CD4-positive, alpha-beta memory T cell (primary cell): Measurements from ENCODE around the gene CCDC57. TPM values are rescaled to one million over a fixed set of nuclear protein-coding genes. Genes with fewer than 3 reads are reported as not detected.
A peak's percentile ranks its signal among the peaks of the same experiment; 100 is the strongest.

Experiments used
- CTCF ChIA-PET: fragments of 350-600 bp; sonication (Branson Sonifier 250); formaldehyde crosslinking; loops from one replicate; lab custom pipeline; 2021; ENCODE audit warnings: inconsistent platforms; ENCODE audit not compliant: partially characterized antibody; lab: Charles Lee
- POLR2A ChIA-PET: fragments of 350-600 bp; sonication (Branson Sonifier 250); formaldehyde crosslinking; loops from one replicate; lab custom pipeline; 2021; ENCODE audit not compliant: partially characterized antibody; lab: Charles Lee
- DNase-seq, 5 donors: peaks; one replicate each; pipeline versions ENCODE4 v3.0.0 to v3.0.0-alpha.2; 2020 to 2022; ENCODE audit warnings: mixed read lengths in 1 of 5
- H3K27ac ChIP-seq: one replicate; pipeline ENCODE4 v1.7.0; 2013; ENCODE audit warnings: low read depth, low read length
- H3K27me3 ChIP-seq: 2 replicates; pipeline ENCODE4 v1.7.0; 2013; ENCODE audit warnings: mild to moderate bottlenecking, low read length, moderate library complexity; ENCODE audit not compliant: insufficient read depth
- H3K36me3 ChIP-seq: 2 replicates; pipeline ENCODE4 v1.7.0; 2013; ENCODE audit warnings: mild to moderate bottlenecking, low read length, moderate library complexity; ENCODE audit not compliant: insufficient read depth
- H3K4me1 ChIP-seq: 2 replicates; pipeline ENCODE4 v1.7.0; 2013; ENCODE audit warnings: mild to moderate bottlenecking, low read length, moderate library complexity; ENCODE audit not compliant: insufficient read depth
- H3K4me3 ChIP-seq, 2 donors: one replicate each; pipeline ENCODE4 v1.7.0; 2013; ENCODE audit warnings: low read length in 2 of 2, mild to moderate bottlenecking in 1 of 2
- H3K9me3 ChIP-seq, 2 donors: one replicate each; pipeline ENCODE4 v1.7.0; 2013; ENCODE audit warnings: low read length in 2 of 2, control low read depth in 1 of 2; ENCODE audit not compliant: control insufficient read depth in 1 of 2
- H3K27ac Mint-ChIP-seq, 7 donors: one replicate each; pipeline ENCODE4 v1.8.0; 2020 to 2021; ENCODE audit warnings: mixed read lengths in 7 of 7, mild to moderate bottlenecking in 6 of 7, inconsistent platforms in 3 of 7, moderate library complexity in 3 of 7
- H3K27me3 Mint-ChIP-seq, 2 donors: one replicate each; pipeline ENCODE4 v1.8.0; 2020 to 2021; ENCODE audit warnings: mixed read lengths in 2 of 2
- H3K36me3 Mint-ChIP-seq, 2 donors: one replicate each; pipeline ENCODE4 v1.8.0; 2020 to 2021; ENCODE audit warnings: mixed read lengths in 2 of 2, inconsistent platforms in 1 of 2, mild to moderate bottlenecking in 1 of 2
- H3K4me1 Mint-ChIP-seq, 4 donors: one replicate each; pipeline ENCODE4 v1.8.0; 2020 to 2021; ENCODE audit warnings: mixed read lengths in 4 of 4, mild to moderate bottlenecking in 1 of 4
- H3K4me3 Mint-ChIP-seq, 8 donors: one replicate each; pipeline ENCODE4 v1.8.0; 2020 to 2021; ENCODE audit warnings: mixed read lengths in 8 of 8, mild to moderate bottlenecking in 7 of 8, moderate library complexity in 6 of 8, inconsistent platforms in 3 of 8
- H3K9me3 Mint-ChIP-seq, 8 donors: one replicate each; pipeline ENCODE4 v1.8.0; 2020 to 2021; ENCODE audit warnings: mixed read lengths in 8 of 8, mild to moderate bottlenecking in 5 of 8, inconsistent platforms in 3 of 8, moderate library complexity in 1 of 8
- intact Hi-C: fragments of 100-400 bp; cut with micrococcal nuclease; formaldehyde crosslinking; loops from one replicate; pipeline ENCODE4 v1.15.1; 2023
- polyA plus RNA-seq, 2 donors: library from polyadenylated mRNA; unstranded; fragments of 300-500 nt; fragmentation: Illumina TruSeq; gene quantifications; one replicate each; pipeline ENCODE4 v1.2.3, GENCODE V29; 2021
- total RNA-seq, 2 experiments: library from RNA; stranded (reverse); gene quantifications; one replicate each; pipeline ENCODE4 v1.2.3, GENCODE V29; 2021

CCDC57 gene
- total and polyA plus RNA-seq, 4 experiments from 2014 or later: 41.6 to 88.7 (median 62.0) TPM

DNA sequence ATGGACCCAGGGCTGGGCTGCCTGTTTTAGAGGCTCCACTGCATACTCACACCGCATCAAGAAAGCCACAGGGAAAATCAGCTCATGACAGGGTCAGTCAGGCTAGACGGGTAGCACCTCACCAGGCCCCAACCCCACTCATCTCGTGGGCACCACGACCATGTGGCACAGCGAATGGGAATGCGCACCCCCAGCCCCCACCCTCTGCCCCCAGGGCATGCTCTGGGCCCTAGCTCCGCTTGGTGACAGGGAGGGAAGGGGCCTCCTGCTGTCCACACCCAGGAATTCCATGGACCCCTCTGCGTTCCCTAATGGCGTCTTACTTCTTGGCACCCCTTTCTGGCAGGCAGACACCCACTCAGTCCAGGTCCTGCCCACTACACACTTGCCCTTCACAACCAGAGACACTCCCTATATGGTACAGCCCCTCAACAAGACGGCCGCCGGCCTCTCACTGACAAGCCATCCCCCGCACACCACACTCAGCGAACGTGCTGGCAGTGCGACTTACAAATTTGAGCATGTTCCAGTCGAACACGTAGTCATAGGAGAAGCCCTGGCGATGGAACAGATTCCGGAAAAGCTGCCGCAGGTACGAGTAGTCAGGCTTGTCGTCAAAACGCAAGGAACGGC, 38.3 kb upstream of the CCDC57 start:
- Mint-ChIP-seq H3K36me3 (peaks cover 60 to 69% of the 10 kb centered on the region in 2 donors), H3K27me3 (no peaks in the 10 kb centered on the region), H3K4me3 (no peak overlapping the region), H3K9me3 (peaks cover 0 to 2% (median 0%) of the 10 kb centered on the region in 8 donors), H3K27ac (peak overlapping the region in 3 of 7 donors; percentile 22 to 66 (median 52)), H3K4me1 (peaks cover 2 to 27% (median 7%) of the 10 kb centered on the region in 4 donors)
- Histone ChIP-seq H3K27ac (no peak overlapping the region), H3K4me3 (no peak overlapping the region), H3K36me3 (peaks cover 86% of the 10 kb centered on the region), H3K9me3 (no peaks in the 10 kb centered on the region), H3K4me1 (peaks cover 7% of the 10 kb centered on the region), H3K27me3 (no peaks in the 10 kb centered on the region)
- intact Hi-C loops: no loop called here
- ChIA-PET CTCF (interaction anchor here (1.0 kb wide), 1 partner anchor 9 kb away, joined by 3 read pairs; no protein-coding TSS in a partner anchor), POLR2A (no interaction called here)
- DNase-seq: no peak

DNA sequence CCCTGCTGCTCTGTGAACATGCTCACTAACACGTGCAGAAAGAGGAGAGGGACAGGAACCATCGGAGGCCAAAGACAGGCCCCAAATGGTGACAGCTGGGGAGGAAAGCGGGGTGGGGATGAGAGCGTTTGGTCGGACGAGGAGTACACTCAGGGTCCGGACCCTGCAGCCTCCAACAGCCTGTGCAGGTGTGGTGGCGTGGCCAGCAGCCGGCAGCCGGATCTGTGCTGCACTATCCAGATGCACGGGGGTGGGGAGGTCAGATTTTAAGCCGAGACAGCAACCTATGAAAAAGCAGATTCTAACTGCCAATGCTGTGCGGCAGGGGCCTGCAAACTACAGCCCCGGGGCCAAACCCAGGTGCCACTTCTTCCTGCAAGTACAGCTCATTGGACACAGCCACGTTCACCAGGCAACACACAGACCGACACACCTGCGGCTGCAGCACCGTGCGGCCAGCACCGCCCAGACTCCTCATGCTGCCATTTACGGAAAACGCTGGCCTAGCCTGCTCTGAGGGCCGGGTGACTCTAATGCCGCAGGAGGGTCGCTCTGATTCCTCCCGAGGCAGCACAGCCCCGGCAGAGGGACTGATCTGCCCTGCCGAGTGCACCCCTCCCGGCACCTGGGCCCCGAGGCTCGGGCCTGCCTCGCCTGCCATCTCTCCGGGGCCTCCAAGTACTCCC, 37.4 kb upstream of the CCDC57 start:
- intact Hi-C loops: no loop called here
- CTCF ChIA-PET: interaction anchor here (1.0 kb wide), 1 partner anchor 8 kb away, joined by 3 read pairs; no protein-coding TSS in a partner anchor

GRCh38 chr17:82248815-82249674, 36.4 kb upstream of the CCDC57 start:
- Histone ChIP-seq H3K4me3 (no peak overlapping the region), H3K4me1 (peaks cover 7% of the 10 kb centered on the region), H3K36me3 (peaks cover 96% of the 10 kb centered on the region), H3K9me3 (no peaks in the 10 kb centered on the region), H3K27ac (no peak overlapping the region), H3K27me3 (no peaks in the 10 kb centered on the region)
- DNase-seq: peak in 1 of 5 donors; percentile 28
- ChIA-PET POLR2A (interaction anchor here (0.9 kb wide), 1 partner anchor 50 kb away, joined by 3 read pairs; no protein-coding TSS in a partner anchor), CTCF (no interaction called here)
- Mint-ChIP-seq H3K4me1 (peaks cover 7 to 46% (median 12%) of the 10 kb centered on the region in 4 donors), H3K27ac (peak overlapping the region in 1 of 7 donors; percentile 81), H3K27me3 (no peaks in the 10 kb centered on the region), H3K4me3 (no peak overlapping the region), H3K36me3 (peaks cover 67 to 79% of the 10 kb centered on the region in 2 donors), H3K9me3 (peaks cover 0 to 3% (median 0%) of the 10 kb centered on the region in 8 donors)
- intact Hi-C loops: no loop called here

More for the DNA sequence above, 37.4 kb upstream of the CCDC57 start:
- Mint-ChIP-seq H3K27me3 (no peaks in the 10 kb centered on the region), H3K4me3 (no peak overlapping the region), H3K27ac (peak overlapping the region in 1 of 7 donors; percentile 85), H3K36me3 (peaks cover 57 to 69% of the 10 kb centered on the region in 2 donors), H3K4me1 (peaks cover 2 to 36% (median 6%) of the 10 kb centered on the region in 4 donors), H3K9me3 (peaks cover 0 to 2% (median 0%) of the 10 kb centered on the region in 8 donors)
- H3K27me3 ChIP-seq: no peaks in the 10 kb centered on the region
- POLR2A ChIA-PET: no interaction called here
- no peak for DNase-seq
- no peaks in the 10 kb centered on the region for H3K9me3 ChIP-seq
- H3K27ac ChIP-seq: no peak overlapping the region
- H3K36me3 ChIP-seq: peaks cover 86% of the 10 kb centered on the region
- H3K4me1 ChIP-seq: peaks cover 7% of the 10 kb centered on the region
- no peak overlapping the region for H3K4me3 ChIP-seq

DNA sequence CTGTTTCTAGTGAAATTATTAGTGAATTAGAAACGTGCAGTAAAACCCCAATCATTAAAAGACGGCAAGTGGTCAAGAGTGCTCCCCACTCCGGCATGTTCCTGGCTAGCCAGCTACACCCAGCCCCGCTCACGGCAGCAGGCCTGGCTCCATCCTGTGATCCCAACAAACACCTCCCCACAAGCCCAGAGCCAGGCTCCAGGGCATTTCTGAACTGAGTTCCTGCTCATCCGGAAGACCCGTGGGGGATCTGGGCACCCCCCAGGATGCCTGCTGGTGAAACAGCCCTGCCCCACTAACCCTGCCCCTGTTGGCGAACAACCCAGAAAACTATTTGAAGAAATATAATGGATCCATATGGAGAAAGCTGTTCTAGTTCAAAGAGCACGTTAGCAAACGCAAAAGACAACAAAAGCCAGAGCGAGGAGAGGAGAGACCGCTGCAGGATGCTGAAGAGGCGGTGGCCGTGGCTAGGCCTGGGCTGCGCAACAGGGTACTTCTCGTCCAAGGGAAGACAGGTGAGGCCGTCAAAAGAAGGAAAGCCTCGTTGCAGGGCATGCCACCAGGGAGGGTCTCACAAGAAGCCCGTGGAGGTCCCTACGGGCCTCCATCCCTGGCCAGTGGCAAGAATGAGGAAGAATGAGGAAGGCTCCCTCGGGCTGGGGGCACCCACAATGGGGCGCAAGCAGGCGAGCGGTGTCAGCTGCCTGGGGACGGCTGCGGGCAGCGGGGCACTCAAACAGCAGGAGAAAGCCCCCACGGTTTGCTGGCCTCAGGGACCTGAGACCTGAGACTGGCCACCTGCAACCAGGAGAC, 35.4 kb upstream of the CCDC57 start:
- H3K27me3 Mint-ChIP-seq: no peaks in the 10 kb centered on the region
- Histone ChIP-seq H3K4me3 (no peak overlapping the region), H3K4me1 (peaks cover 7% of the 10 kb centered on the region), H3K27ac (no peak overlapping the region), H3K9me3 (no peaks in the 10 kb centered on the region), H3K27me3 (no peaks in the 10 kb centered on the region), H3K36me3 (peaks cover 99% of the 10 kb centered on the region)
- H3K36me3 Mint-ChIP-seq: peaks cover 66 to 85% of the 10 kb centered on the region in 2 donors
- CTCF ChIA-PET: no interaction called here
- H3K4me3 Mint-ChIP-seq: no peak overlapping the region
- intact Hi-C loops: no loop called here
- H3K4me1 Mint-ChIP-seq: peaks cover 8 to 51% (median 15%) of the 10 kb centered on the region in 4 donors
- no peak for DNase-seq
- POLR2A ChIA-PET: no interaction called here
- H3K9me3 Mint-ChIP-seq: peaks cover 0 to 5% (median 0%) of the 10 kb centered on the region in 8 donors
- peak overlapping the region in 4 of 7 donors; percentile 18 to 81 (median 62) for H3K27ac Mint-ChIP-seq

DNA sequence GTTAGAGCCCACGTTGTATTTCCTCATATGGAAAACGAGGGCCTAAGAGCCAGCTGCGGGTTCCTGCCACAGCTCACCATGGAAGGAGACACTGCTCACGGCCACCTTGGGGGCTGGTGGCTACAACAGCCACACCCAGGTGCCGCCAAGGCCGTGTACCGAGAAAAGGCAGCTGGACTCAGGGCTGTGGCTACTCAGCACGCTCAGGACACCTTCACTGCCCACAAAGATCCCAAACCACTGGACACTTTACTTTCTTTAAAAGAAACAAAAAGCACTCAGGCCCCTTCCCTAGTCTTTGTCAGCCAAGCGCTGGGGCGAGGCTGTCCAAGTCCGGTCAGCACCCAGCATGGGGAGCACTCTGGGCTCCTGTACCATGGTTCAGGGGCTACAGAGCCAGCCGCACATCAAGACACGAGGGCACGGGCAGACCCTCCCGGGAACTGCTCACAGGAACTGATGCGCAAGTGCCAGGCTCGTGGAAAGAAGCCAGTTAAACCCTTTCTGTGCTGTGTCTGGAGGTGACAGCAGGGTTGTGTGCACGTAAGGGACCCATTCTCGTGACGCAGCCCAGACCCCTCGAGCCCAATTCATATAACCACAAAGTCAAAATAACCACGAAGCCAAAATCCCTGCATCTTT, 34.7 kb upstream of the CCDC57 start:
- Histone ChIP-seq H3K27me3 (no peaks in the 10 kb centered on the region), H3K27ac (no peak overlapping the region), H3K4me3 (no peak overlapping the region), H3K4me1 (peaks cover 11% of the 10 kb centered on the region), H3K36me3 (peaks cover 99% of the 10 kb centered on the region), H3K9me3 (no peaks in the 10 kb centered on the region)
- peaks cover 58 to 81% of the 10 kb centered on the region in 2 donors for H3K36me3 Mint-ChIP-seq
- ChIA-PET CTCF (no interaction called here), POLR2A (interaction anchor here (0.9 kb wide), 1 partner anchor 41 kb away, joined by 3 read pairs; no protein-coding TSS in a partner anchor)
- H3K9me3 Mint-ChIP-seq: peaks cover 0 to 4% (median 0%) of the 10 kb centered on the region in 8 donors
- no peak for DNase-seq
- H3K4me1 Mint-ChIP-seq: peaks cover 10 to 57% (median 18%) of the 10 kb centered on the region in 4 donors
- peak overlapping the region in 4 of 7 donors; percentile 9 to 61 (median 26) for H3K27ac Mint-ChIP-seq
- no peak overlapping the region for H3K4me3 Mint-ChIP-seq
- no peaks in the 10 kb centered on the region for H3K27me3 Mint-ChIP-seq
- intact Hi-C loops: no loop called here
